Activated CD4-positive, alpha-beta T cell treated with anti-CD3 and anti-CD28 coated beads for 24 hours (primary cell): ENCODE data around the gene USP36.
"Not testable (repeated sequence)": the region's sequence is repeated elsewhere in the genome, so short reads cannot be mapped to it uniquely, and the experiment has no call there.

Source experiments
- DNase-seq, 2 donors: peaks; one replicate each; pipeline ENCODE4 v3.0.0-alpha.2; 2020; ENCODE audit warnings: low read depth in 2 of 2

USP36 gene

DNA sequence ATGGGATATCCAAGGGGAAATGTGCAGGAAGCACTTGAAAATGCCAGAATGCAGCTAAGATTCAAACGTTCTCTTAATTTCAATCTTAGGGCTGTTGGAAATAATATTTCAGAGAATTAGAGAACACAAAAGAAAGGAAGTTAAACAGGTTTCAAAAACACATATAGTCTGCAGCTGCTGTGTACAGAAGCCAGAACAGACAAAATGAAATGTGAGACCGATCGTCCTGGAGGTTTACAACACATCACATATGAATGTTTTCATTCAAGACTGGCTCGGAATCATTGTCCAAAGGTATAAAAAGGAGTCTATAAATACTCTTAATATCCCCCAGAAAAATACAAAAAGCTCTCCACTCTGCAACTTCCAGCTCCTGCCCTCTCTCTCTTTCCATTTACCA lies 72.8 kb downstream of the USP36 start:
- DNase-seq, result no peak

- DNase-seq, result no peak
Observed at GRCh38 chr17:78766743-78767294, 73.8 kb downstream of the USP36 start.

GRCh38 chr17:78766225-78766624 lies 74.4 kb downstream of the USP36 start:
- no peak for DNase-seq

DNA sequence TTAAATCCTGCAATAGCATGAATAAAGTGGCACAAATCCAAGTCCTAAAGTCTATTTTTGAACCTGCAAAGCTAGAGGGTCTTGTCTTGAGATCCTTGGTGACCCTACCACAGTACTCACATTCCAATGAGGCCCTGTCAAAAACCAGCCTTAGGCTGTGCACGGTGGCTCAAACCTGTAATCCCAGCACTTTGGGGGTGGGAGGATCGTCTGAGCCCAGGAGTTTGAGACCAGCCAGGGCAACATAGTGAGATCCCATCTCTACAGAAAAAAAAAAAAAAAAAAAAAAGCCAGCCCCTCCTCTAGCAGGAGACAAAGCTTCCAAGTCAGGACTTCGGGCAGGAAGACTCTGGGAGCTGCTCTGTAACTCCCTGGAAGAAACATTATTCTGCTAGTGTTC lies 74.8 kb downstream of the USP36 start:
- DNase-seq, result no peak

GRCh38 chr17:78764871-78765270 lies 75.7 kb downstream of the USP36 start:
- DNase-seq, result no peak

GRCh38 chr17:78763561-78763960 lies 77.1 kb downstream of the USP36 start:
- DNase-seq, result no peak

DNA sequence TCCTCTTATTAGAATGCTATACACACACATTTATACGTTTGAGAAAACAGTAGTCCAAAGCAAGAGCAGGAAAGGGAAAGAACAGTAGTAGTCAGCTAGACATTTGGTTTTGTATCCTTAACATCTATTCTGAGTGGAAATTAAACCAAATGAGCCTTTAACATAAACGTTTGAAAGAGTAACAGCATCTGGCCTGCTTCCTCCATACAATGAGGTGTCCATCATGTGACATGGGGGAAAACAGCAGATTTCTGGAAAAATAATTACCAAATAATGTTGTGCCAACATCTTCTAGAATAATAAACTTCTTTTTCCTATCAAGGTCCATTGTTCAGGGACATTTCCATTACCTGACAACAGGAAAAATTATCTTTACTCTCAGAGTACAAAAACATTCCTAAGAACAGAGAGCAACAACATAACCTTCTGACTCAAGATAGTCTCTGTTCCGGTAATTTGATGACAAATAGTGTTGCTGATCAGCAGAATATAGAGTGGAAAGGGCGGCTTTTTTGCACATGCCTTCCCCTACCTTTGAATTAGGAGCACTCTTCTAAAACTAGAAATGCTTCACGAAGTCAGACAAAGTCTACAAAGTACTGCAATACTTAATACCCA lies 78.7 kb downstream of the USP36 start:
- no peak for DNase-seq

DNA sequence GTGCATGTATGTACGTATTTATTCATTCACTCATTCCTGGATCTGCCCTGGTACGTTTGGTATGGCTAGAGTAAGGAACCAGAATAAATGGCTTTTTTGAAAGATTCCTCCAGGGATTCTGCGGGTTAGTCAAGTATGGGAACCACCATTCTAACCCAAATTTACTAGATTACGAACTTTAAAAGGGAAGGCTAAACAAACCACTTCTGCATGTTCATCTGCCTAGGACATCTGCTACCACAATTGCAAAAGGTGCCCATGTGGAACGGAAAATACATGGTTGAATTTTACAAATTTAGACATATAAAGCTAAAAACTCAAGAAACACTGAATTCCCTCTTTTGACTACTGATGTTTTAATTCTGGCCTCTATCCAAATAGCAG lies 80.7 kb downstream of the USP36 start:
- no peak for DNase-seq

- no peak for DNase-seq
Observed at GRCh38 chr17:78759203-78759968, 81.2 kb downstream of the USP36 start.

DNA sequence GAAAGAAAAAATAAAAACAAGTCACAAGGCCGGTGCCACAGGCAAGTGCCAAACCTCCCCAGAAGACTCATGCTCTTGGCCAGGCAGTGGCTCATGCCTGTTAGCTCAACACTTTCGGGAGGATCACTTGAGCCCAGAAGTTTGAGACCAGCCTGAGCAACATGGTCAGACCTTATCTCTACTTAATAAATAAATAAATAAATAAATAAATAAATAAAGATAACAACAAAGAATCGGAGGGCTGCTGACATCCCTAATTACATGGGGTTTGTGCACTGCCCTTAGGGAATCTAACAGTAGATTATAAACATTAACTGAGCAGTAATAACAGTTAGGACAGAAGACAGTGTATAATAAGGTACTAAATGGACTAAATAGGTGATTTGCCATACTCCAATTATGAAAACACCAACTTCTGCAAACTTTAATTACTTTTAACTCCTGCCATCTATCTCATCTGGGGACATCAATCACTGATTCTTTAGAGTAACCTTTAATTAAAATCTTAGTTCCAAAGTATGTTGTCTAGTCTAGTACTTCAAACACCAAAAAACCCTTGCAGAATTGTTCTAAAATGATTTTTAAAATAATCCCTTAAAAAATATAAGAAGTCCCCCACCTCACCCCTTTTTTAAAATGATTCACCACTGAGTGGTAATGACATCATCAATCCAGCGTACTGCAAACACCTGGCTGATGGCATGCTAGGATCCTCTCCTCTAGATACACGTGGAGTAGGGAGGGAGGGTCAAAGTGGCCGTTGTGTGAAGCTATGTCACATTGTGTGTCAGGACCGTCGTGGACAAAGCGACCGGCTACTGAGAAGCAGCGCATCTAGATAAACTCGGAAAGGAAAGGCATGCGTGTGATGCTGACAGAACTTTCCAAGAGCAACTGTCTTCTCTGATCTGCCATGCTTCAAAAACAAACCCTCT lies 87.0 kb downstream of the USP36 start:
- no peak for DNase-seq

DNA sequence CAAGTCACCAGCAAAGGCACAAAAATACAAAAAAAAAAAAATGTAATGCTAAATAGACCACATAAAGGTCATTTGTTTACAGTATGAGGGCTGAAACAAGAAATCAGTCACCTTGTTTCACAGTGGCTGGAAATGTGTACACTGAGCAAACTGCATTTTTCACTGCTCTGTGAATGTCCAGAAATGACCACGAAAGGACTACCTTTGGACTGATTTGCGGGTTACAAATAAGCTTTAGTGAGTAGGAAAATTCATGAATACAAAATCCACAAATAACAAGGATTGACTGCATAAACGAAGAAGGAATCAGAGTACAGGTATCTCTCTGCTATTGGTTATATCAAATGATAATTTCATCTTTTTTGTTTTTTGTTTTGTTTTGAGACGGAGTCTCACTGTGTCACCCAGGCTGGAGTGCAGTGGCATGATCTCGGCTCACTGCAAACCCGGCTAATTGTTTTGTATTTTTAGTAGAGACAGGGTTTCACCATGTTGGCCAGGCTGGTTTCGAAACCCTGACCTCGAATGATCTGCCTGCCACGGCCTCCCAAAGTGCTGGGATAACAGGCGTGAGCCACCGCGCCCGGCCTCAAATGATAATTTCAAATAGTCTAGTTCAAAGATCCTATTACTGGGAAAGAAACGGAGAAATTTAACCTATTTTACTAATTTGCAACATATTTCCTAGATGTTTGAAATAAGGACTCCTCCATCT lies 89.0 kb downstream of the USP36 start:
- DNase-seq, result no peak

- DNase-seq, result not testable (repeated sequence)
Observed at GRCh38 chr17:78751000-78751399, 89.6 kb downstream of the USP36 start.

- peak; percentile 45 to 48 for DNase-seq
Observed at GRCh38 chr17:78748730-78749317, 91.8 kb downstream of the USP36 start.

GRCh38 chr17:78748048-78748729 lies 92.4 kb downstream of the USP36 start:
- no peak for DNase-seq

DNA sequence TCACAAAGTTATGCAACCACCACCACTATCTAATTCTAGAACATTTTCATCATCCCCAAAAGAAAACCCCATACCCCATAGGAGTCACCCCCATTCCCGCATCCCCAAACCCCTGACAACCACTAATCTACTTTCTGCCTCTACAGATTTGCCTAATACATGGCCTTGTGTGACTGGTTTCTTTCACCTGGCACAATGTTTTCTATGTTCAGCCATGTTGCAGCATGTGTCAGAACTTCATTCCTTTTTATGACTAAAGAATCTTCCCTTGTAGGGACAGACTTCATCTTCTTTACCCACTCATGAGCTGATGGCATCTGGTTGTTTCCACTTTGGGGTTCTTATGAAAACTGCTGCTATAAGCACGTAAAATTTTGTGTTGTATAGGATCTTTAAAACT lies 93.1 kb downstream of the USP36 start:
- no peak for DNase-seq

DNA sequence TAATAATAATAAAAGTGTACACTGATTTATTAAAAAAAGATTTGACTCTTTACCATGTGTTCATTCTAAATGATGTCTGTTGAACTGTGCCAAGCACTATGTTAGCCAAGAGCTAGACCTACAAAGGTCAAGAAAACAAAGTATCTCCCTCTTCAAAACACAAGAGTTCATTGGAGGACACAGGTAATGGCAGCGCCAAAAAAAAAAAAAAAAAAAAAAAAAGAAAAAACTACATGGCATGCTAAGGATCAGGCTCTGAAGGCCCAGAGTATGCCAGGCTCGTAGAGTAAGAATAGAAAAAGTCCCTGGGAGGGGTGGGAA lies 93.7 kb downstream of the USP36 start:
- no peak for DNase-seq

- DNase-seq, result no peak
Observed at GRCh38 chr17:78746263-78746948, 94.2 kb downstream of the USP36 start.
